ENCODE measurements around the gene CLASP2.

GRCh38 chr3:33488683-33489082 lies 229.4 kb downstream of the CLASP2 start:
- TF ChIP-seq CTCF (IDR thresholded peaks at IDR 0.05), result no peak
- no peak for TF ChIP-seq EZH2 (IDR thresholded peaks at IDR 0.05)

All from neural progenitor cell (in vitro differentiated cells).